RCC 7860 (cell line): Measurements from ENCODE around the gene AJUBA.
"Not testable (repeated sequence)": the region's sequence is repeated elsewhere in the genome, so short reads cannot be mapped to it uniquely, and the experiment has no call there.

Source experiments
- DNase-seq: peaks from one replicate; pipeline ENCODE4 v3.0.0-alpha.2; 2015; ENCODE audit warnings: low spot score
- FAIRE-seq: peaks from 2 replicates; lab custom pipeline; 2012; peaks lifted over from hg19 to GRCh38; lab: Jason Lieb, UNC

Gene AJUBA

GRCh38 chr14:22982477-22983245 lies at the start of gene AJUBA:
AJUBA (minus strand) TSS chr14:22982551; CDS start chr14:22982266, 285 bp downstream.
- peak; percentile 79 for DNase-seq
- no peak for FAIRE-seq

- DNase-seq (no peak), FAIRE-seq (no peak)
Measured at GRCh38 chr14:23030936-23031335, 48.6 kb upstream of the AJUBA start.

- no peak for DNase-seq
- no peak for FAIRE-seq
Measured at GRCh38 chr14:23028799-23029198, 46.4 kb upstream of the AJUBA start.

GRCh38 chr14:23025151-23025814 lies 42.9 kb upstream of the AJUBA start:
- FAIRE-seq, result no peak

GRCh38 chr14:23024612-23025075 lies 42.3 kb upstream of the AJUBA start:
- FAIRE-seq (no peak), DNase-seq (no peak)

More at GRCh38 chr14:23025151-23025814, 42.9 kb upstream of the AJUBA start:
- DNase-seq, result no peak

GRCh38 chr14:23023795-23024152 lies 41.4 kb upstream of the AJUBA start:
- DNase-seq, result no peak
- FAIRE-seq, result no peak

GRCh38 chr14:23023022-23023794 lies 40.9 kb upstream of the AJUBA start:
- FAIRE-seq, result no peak
- no peak for DNase-seq

- FAIRE-seq (no peak), DNase-seq (no peak)
Measured at GRCh38 chr14:23021889-23022442, 39.6 kb upstream of the AJUBA start.

- DNase-seq (no peak), FAIRE-seq (no peak)
Measured at GRCh38 chr14:23021434-23021833, 39.1 kb upstream of the AJUBA start.

GRCh38 chr14:23020143-23021128 lies 38.1 kb upstream of the AJUBA start:
- FAIRE-seq, result no peak
- DNase-seq, result no peak

- DNase-seq (no peak), FAIRE-seq (no peak)
Measured at GRCh38 chr14:23018107-23018506, 35.8 kb upstream of the AJUBA start.

GRCh38 chr14:23017091-23017490 lies 34.7 kb upstream of the AJUBA start:
- DNase-seq (no peak), FAIRE-seq (no peak)

- DNase-seq (no peak), FAIRE-seq (no peak)
Measured at GRCh38 chr14:23015618-23016017, 33.3 kb upstream of the AJUBA start.

GRCh38 chr14:23013749-23014054 lies 31.4 kb upstream of the AJUBA start:
- FAIRE-seq, result not testable (repeated sequence)

GRCh38 chr14:23013054-23013748 lies 30.9 kb upstream of the AJUBA start:
- no peak for DNase-seq
- FAIRE-seq, result no peak

More at GRCh38 chr14:23013749-23014054, 31.4 kb upstream of the AJUBA start:
- not testable (repeated sequence) for DNase-seq

- DNase-seq (peak; percentile 4), FAIRE-seq (no peak)
Measured at GRCh38 chr14:23009939-23010726, 27.8 kb upstream of the AJUBA start, which contains the start of gene C14orf93. C14orf93 (minus strand) TSS chr14:23010143; CDS start chr14:22999023, 11,120 bp downstream.

GRCh38 chr14:23009483-23009938 lies 27.2 kb upstream of the AJUBA start:
- FAIRE-seq (no peak), DNase-seq (no peak)

- FAIRE-seq, result no peak
Measured at GRCh38 chr14:23008831-23009230, 26.5 kb upstream of the AJUBA start.

More at GRCh38 chr14:23008831-23009230, 26.5 kb upstream of the AJUBA start:
- no peak for DNase-seq
